ENCODE results near the gene WDR77. TPM values are rescaled to one million over a fixed set of nuclear protein-coding genes. Genes with fewer than 3 reads are reported as not detected.
A peak's percentile ranks its signal among the peaks of the same experiment; 100 is the strongest.

The WDR77 gene
- total and polyA plus RNA-seq, 2 of the 13 experiments (the other 11 are each of a cell fraction or from before 2014, with no cell fraction given) = 90.6 to 108 TPM

DNA sequence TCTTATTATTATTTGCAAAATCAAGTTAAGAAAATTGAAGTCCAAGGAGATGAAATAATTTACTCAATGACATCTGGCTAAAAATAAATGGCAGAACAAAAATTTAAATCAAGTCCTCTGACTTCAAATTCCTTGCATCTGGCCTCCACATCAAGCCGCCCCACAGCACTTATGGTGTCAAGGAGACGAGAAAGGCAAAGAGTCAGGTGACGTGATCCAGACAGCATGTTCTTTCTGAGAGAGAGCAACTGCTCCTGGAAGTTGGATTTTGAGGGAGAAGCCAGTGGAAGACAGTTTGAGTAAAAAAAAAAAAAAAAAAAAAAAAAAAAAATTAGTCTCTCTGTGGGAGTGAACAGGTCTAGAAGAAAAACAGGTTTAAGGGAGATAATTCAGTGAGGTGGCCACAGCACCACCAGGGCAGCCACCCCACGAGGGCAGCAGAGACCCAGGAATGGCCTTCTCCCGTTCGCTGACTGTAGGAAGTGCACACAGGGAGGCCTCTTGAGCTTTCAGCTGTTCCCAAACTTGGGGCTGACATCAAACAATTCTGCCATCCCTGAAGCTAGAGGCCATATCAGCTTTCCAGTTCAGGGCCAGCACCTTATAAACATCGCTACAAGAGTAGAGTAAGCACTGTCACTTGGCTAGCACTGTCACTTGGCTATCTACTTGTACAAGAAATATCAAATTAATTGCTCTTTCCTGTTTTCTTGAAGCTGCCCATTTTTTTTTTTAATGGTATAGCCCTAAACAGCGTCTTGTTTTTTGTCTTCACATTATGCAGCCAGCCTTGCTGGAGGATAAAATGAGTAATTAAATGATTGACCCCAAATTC is 32.5 kb upstream of the WDR77 start (continued):
- TF ChIP-seq, protein P1, sequence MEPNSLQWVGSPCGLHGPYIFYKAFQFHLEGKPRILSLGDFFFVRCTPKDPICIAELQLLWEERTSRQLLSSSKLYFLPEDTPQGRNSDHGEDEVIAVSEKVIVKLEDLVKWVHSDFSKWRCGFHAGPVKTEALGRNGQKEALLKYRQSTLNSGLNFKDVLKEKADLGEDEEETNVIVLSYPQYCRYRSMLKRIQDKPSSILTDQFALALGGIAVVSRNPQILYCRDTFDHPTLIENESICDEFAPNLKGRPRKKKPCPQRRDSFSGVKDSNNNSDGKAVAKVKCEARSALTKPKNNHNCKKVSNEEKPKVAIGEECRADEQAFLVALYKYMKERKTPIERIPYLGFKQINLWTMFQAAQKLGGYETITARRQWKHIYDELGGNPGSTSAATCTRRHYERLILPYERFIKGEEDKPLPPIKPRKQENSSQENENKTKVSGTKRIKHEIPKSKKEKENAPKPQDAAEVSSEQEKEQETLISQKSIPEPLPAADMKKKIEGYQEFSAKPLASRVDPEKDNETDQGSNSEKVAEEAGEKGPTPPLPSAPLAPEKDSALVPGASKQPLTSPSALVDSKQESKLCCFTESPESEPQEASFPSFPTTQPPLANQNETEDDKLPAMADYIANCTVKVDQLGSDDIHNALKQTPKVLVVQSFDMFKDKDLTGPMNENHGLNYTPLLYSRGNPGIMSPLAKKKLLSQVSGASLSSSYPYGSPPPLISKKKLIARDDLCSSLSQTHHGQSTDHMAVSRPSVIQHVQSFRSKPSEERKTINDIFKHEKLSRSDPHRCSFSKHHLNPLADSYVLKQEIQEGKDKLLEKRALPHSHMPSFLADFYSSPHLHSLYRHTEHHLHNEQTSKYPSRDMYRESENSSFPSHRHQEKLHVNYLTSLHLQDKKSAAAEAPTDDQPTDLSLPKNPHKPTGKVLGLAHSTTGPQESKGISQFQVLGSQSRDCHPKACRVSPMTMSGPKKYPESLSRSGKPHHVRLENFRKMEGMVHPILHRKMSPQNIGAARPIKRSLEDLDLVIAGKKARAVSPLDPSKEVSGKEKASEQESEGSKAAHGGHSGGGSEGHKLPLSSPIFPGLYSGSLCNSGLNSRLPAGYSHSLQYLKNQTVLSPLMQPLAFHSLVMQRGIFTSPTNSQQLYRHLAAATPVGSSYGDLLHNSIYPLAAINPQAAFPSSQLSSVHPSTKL (CRISPR knock-in tag; IDR thresholded peaks at IDR 0.05) = peak; percentile 28; the same call in 1 of the 2 replicates
- TF ChIP-seq RAD21 (CRISPR knock-in tag; IDR thresholded peaks at IDR 0.05) (peak; percentile 92), SALL1 (CRISPR knock-in tag; IDR thresholded peaks at IDR 0.05) (peak; percentile 36; the same call in 1 of the 2 replicates), ZNF558 (CRISPR knock-in tag; IDR thresholded peaks at IDR 0.05; ENCODE audit: borderline replicate concordance) (0 out of 2 replicates have a peak, but pooled peaks have one; percentile 34)
- TF ChIP-seq, protein P2, sequence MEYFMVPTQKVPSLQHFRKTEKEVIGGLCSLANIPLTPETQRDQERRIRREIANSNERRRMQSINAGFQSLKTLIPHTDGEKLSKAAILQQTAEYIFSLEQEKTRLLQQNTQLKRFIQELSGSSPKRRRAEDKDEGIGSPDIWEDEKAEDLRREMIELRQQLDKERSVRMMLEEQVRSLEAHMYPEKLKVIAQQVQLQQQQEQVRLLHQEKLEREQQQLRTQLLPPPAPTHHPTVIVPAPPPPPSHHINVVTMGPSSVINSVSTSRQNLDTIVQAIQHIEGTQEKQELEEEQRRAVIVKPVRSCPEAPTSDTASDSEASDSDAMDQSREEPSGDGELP (IDR thresholded peaks at IDR 0.05; ENCODE audit: borderline replicate concordance, low read depth) = peak; percentile 27; the same call in 1 of the 2 replicates

DNA sequence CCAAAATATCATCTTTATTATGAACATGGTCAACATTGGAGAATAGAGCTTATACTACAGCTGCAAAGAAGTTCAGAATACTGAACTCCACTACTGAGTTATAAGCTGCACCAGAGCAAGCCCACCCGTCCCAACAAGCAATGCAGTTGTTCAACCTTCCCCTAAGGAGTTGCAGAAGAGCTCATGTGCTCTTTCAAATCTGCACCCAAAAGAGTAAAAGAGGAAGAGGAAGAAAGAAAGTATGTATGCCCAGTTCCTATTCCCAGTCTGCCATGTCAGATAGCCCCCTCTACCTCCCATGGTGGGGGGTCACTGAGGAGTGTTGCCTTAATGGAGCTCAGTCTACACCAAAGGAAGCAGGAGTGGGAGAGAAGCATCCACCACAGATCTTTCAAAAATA is 31.6 kb upstream of the WDR77 start:
- 19% methylated on average over 1 of the region's 1 CpG for WGBS (ENCODE audit: low lambda C conversion rate)
- intact Hi-C loops (cut with micrococcal nuclease; ENCODE audit: unreplicated experiment) (loop anchor here (1.0 kb wide), 3 partner anchors 176 to 289 kb away; no protein-coding TSS in a partner anchor), in situ Hi-C loops (cut with HindIII; ENCODE audit: extremely low pct_ligation_motif_present, low pct_unique_long_range_greater_than_20kb) (loop anchor here (5.0 kb wide), 1 partner anchor 287 kb away; no protein-coding TSS in a partner anchor)
- no peak overlapping the region for H3K9ac ChIP-seq (ENCODE audit: insufficient read depth, low read depth, low read length)
- H3K4me2 ChIP-seq (ENCODE audit: low read depth, low read length) = no peak overlapping the region
- ChIA-PET POLR2A (no interaction called here), CTCF (ENCODE audit: low intra/inter-chr PET ratio, low total read pairs) (interaction anchor here (1.3 to 2.4 kb wide), 2 partner anchors 176 to 268 kb away, joined by 3 to 26 read pairs; no protein-coding TSS in a partner anchor)
- no peak for DNase-seq (ENCODE audit: low spot score)
- H3K27me3 ChIP-seq (ENCODE audit: control insufficient read depth in 1 of 2, insufficient read depth in 2 of 2, low read length in 2 of 2) = peaks cover 0 to 6% of the 10 kb centered on the region in 2 experiments; a peak in 2 of 5 replicates
- no peaks in the 10 kb centered on the region for H4K20me1 ChIP-seq (ENCODE audit: insufficient read depth, low read length)
- no peaks in the 10 kb centered on the region for H3K36me3 ChIP-seq (replicated peaks in 1 of 2; ENCODE audit: control insufficient read depth in 1 of 2, insufficient read depth in 2 of 2, low read length in 2 of 2)
- BruUV-seq (replicated peaks) = no TSS peak
- ATAC-seq = no peak
- H3K4me3 ChIP-seq (replicated peaks in 1 of 3; ENCODE audit: insufficient read depth in 1 of 3, low read depth in 2 of 3, low read length in 3 of 3) = no peak overlapping the region
- no peak for FAIRE-seq
- H3K4me1 ChIP-seq (ENCODE audit: insufficient read depth, low read length) = peaks cover 13% of the 10 kb centered on the region
- no peaks in the 10 kb centered on the region for H3K9me3 ChIP-seq (ENCODE audit: low read length)
- no peak overlapping the region for H3K27ac ChIP-seq (ENCODE audit: extremely low read length, insufficient read depth, low read length)
- H3K79me2 ChIP-seq (ENCODE audit: insufficient read depth, low read length) = no peaks in the 10 kb centered on the region
- no peak overlapping the region for H2AFZ ChIP-seq (ENCODE audit: low read length)
- TF ChIP-seq UBTF (CRISPR knock-in tag; IDR thresholded peaks at IDR 0.05) (no peak), BRCA1 (CRISPR knock-in tag; IDR thresholded peaks at IDR 0.05) (no peak), KDM6A (CRISPR knock-in tag; IDR thresholded peaks at IDR 0.05; ENCODE audit: low read depth) (no peak), NR2C2 (CRISPR knock-in tag; IDR thresholded peaks at IDR 0.05; ENCODE audit: borderline replicate concordance) (no peak), SATB2 (CRISPR knock-in tag; IDR thresholded peaks at IDR 0.05) (no peak), GPBP1L1 (CRISPR knock-in tag; IDR thresholded peaks at IDR 0.05) (no peak), ZNF841 (CRISPR knock-in tag; IDR thresholded peaks at IDR 0.05; ENCODE audit: borderline replicate concordance) (no peak), NR3C1 (CRISPR knock-in tag; IDR thresholded peaks at IDR 0.05) (no peak)

All from HepG2 (cell line).